Trophoblast cell (in vitro differentiated cells and primary cell): ENCODE results near the gene MYH10.

ENCODE experiments used
- DNase-seq, 2 donors: peaks; one replicate each; pipeline ENCODE4 v3.0.0-alpha.2; 2016
- H2AFZ ChIP-seq: 2 replicates; pipeline ENCODE4 v1.6.1; 2013; ENCODE audit warnings: low read length, moderate library complexity, mild to moderate bottlenecking; ENCODE audit not compliant: insufficient read depth, poor library complexity
- H2AK5ac ChIP-seq: 2 replicates; pipeline ENCODE4 v1.6.1; 2013; ENCODE audit warnings: mild to moderate bottlenecking, low read length
- H2BK120ac ChIP-seq: 2 replicates; pipeline ENCODE4 v1.6.1; 2013; ENCODE audit warnings: low read length, mild to moderate bottlenecking, moderate library complexity; ENCODE audit not compliant: insufficient read depth, poor library complexity
- H2BK12ac ChIP-seq: 2 replicates; pipeline ENCODE4 v1.6.1; 2013; ENCODE audit warnings: mild to moderate bottlenecking, low read length, moderate library complexity
- H2BK5ac ChIP-seq: 2 replicates; pipeline ENCODE4 v1.6.1; 2013; ENCODE audit warnings: low read length, low read depth, moderate library complexity, mild to moderate bottlenecking; ENCODE audit not compliant: poor library complexity
- H3K14ac ChIP-seq: 2 replicates; pipeline ENCODE4 v1.6.1; 2013; ENCODE audit warnings: mild to moderate bottlenecking, low read length
- H3K18ac ChIP-seq: 2 replicates; pipeline ENCODE4 v1.6.1; 2013; ENCODE audit warnings: mild to moderate bottlenecking, low read length
- H3K23ac ChIP-seq: 2 replicates; pipeline ENCODE4 v1.6.1; 2013; ENCODE audit warnings: low read length
- H3K27ac ChIP-seq: 2 replicates; pipeline ENCODE4 v1.5.1; 2013; ENCODE audit warnings: low read depth, mild to moderate bottlenecking, inconsistent platforms, low read length, moderate library complexity
- H3K27me3 ChIP-seq: 2 replicates; pipeline ENCODE4 v1.6.1; 2013; ENCODE audit warnings: inconsistent platforms, mild to moderate bottlenecking, low read length, moderate library complexity; ENCODE audit not compliant: insufficient read depth
- H3K36me3 ChIP-seq, 2 experiments: 1 replicate in 1 of 2; 2 replicates in 1 of 2; pipeline ENCODE4 v1.6.1; 2013; ENCODE audit warnings: low read length in 2 of 2, mild to moderate bottlenecking in 2 of 2, moderate library complexity in 1 of 2; ENCODE audit not compliant: insufficient read depth in 2 of 2, control insufficient read depth in 1 of 2
- H3K4ac ChIP-seq: 2 replicates; pipeline ENCODE4 v1.6.1; 2013; ENCODE audit warnings: low read depth, mild to moderate bottlenecking, low read length, moderate library complexity
- H3K4me1 ChIP-seq, 2 experiments: 1 replicate in 1 of 2; 2 replicates in 1 of 2; pipeline ENCODE4 v1.6.1; 2013; ENCODE audit warnings: low read length in 2 of 2, mild to moderate bottlenecking in 2 of 2, moderate library complexity in 1 of 2; ENCODE audit not compliant: insufficient read depth in 2 of 2, control insufficient read depth in 1 of 2
- H3K4me2 ChIP-seq: 2 replicates; pipeline ENCODE4 v1.6.1; 2013; ENCODE audit warnings: inconsistent platforms, mild to moderate bottlenecking, low read length, moderate library complexity
- H3K4me3 ChIP-seq: 2 replicates; pipeline ENCODE4 v1.5.1; 2013; ENCODE audit warnings: mild to moderate bottlenecking, low read depth, low read length, inconsistent platforms
- H3K79me1 ChIP-seq: one replicate; pipeline ENCODE4 v1.6.1; 2013; ENCODE audit warnings: low read length
- H3K79me2 ChIP-seq: 2 replicates; pipeline ENCODE4 v1.6.1; 2013; ENCODE audit warnings: low read length, mild to moderate bottlenecking; ENCODE audit not compliant: control insufficient read depth, insufficient read depth, poor library complexity
- H3K9ac ChIP-seq: 2 replicates; pipeline ENCODE4 v1.6.1; 2013; ENCODE audit warnings: mild to moderate bottlenecking, low read length
- H3K9me3 ChIP-seq: 2 replicates; pipeline ENCODE4 v1.6.1; 2013; ENCODE audit warnings: low read depth, mild to moderate bottlenecking, control low read depth, inconsistent platforms, low read length; ENCODE audit not compliant: insufficient read depth
- H4K12ac ChIP-seq: 2 replicates; pipeline ENCODE4 v1.6.1; 2013; ENCODE audit warnings: low read depth, mild to moderate bottlenecking, low read length, moderate library complexity
- H4K8ac ChIP-seq: 2 replicates; pipeline ENCODE4 v1.6.1; 2013; ENCODE audit warnings: low read depth, mild to moderate bottlenecking, low read length, moderate library complexity
- H4K91ac ChIP-seq: one replicate; pipeline ENCODE4 v1.6.1; 2013; ENCODE audit warnings: low read depth, mild to moderate bottlenecking, low read length, moderate library complexity
- WGBS: extraction: QIAGEN DNeasy Blood & Tissue Kit; methylation state at CpG from one replicate; pipeline ENCODE4 v1.1.7; 2013; ENCODE audit warnings: missing lambda C conversion rate; ENCODE audit not compliant: insufficient read length, insufficient coverage; ENCODE audit errors: extremely low coverage; 5-methylcytosine and 5-hydroxymethylcytosine counted together

The MYH10 gene

GRCh38 chr17:8534498-8535188 is 95.9 kb downstream of the MYH10 start:
- Histone ChIP-seq H3K79me2 (no peaks in the 10 kb centered on the region), H3K27me3 (no peaks in the 10 kb centered on the region), H4K12ac (no peak overlapping the region)

DNA sequence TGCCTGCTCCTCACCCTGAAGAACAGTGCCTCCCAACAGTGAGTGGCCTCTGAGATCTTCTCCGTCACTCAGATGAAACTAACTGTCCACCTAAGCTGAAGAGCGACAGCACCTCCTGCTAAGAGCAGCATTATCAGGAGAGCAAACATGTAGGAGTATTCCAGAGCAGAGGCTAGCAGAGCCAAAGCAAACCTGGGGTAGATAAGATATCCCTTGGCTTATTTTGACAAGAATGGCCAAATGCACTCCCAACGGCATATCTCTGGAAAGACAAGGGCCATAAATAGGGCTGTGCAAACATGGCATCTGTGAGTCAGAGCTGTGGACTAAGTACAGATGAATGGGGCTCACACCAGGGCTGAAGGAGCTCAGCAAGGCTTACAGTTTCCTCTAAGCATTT is 98.5 kb downstream of the MYH10 start:
- H3K23ac ChIP-seq, result no peak overlapping the region
- DNase-seq, result no peak
- no peaks in the 10 kb centered on the region for H3K9me3 ChIP-seq
- H2BK12ac ChIP-seq, result no peak overlapping the region
- H2AFZ ChIP-seq, result no peak overlapping the region
- H4K91ac ChIP-seq, result no peak overlapping the region
- no peak overlapping the region for H2BK5ac ChIP-seq
- H3K79me1 ChIP-seq, result no peaks in the 10 kb centered on the region
- H3K36me3 ChIP-seq, result peaks cover 28 to 58% of the 10 kb centered on the region in 2 experiments
- no peaks in the 10 kb centered on the region for H3K27me3 ChIP-seq
- no peak overlapping the region for H3K27ac ChIP-seq
- H2BK120ac ChIP-seq, result no peak overlapping the region
- no peak overlapping the region for H3K4me3 ChIP-seq
- H3K18ac ChIP-seq, result no peak overlapping the region
- H3K4ac ChIP-seq, result no peak overlapping the region
- H2AK5ac ChIP-seq, result no peak overlapping the region
- no peak overlapping the region for H3K9ac ChIP-seq
- H3K14ac ChIP-seq, result no peak overlapping the region
- no CpG with 5 or more reads among the region's 3 CpGs for WGBS
- no peaks in the 10 kb centered on the region for H3K4me1 ChIP-seq
- no peak overlapping the region for H3K4me2 ChIP-seq
- no peak overlapping the region for H4K12ac ChIP-seq
- H3K79me2 ChIP-seq, result no peaks in the 10 kb centered on the region
- no peak overlapping the region for H4K8ac ChIP-seq

More at GRCh38 chr17:8534498-8535188, 95.9 kb downstream of the MYH10 start:
- Histone ChIP-seq H3K79me1 (no peaks in the 10 kb centered on the region), H3K4ac (no peak overlapping the region), H2BK5ac (no peak overlapping the region), H3K27ac (no peak overlapping the region), H3K9ac (no peak overlapping the region), H3K4me1 (no peaks in the 10 kb centered on the region), H3K23ac (no peak overlapping the region), H3K36me3 (peaks cover 29 to 57% of the 10 kb centered on the region in 2 experiments), H4K91ac (no peak overlapping the region), H3K9me3 (no peaks in the 10 kb centered on the region), H4K8ac (no peak overlapping the region), H2BK12ac (no peak overlapping the region), H2BK120ac (no peak overlapping the region), H3K18ac (no peak overlapping the region), H3K14ac (no peak overlapping the region), H3K4me3 (no peak overlapping the region), H2AK5ac (no peak overlapping the region), H2AFZ (no peak overlapping the region), H3K4me2 (no peak overlapping the region)
- no CpG with 5 or more reads among the region's 9 CpGs for WGBS
- no peak for DNase-seq

DNA sequence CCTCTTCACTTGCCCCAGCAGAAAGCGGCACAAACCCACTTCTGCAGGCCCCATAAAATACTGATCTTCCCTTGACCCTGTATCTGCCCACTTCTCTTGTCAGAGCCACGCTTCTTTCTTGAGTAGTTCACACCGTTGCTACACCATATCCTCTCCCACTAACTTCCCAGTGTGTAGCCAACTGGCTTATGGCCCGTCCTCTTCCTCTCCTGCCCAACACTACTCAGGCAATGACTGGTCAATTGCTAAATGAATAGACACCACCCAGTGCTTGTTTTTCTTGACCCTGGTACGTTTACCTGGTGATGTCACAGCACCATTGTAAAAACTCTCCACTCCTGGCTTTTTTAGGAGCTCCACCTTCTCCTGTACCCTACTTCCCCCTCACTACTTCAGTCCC is 107.9 kb downstream of the MYH10 start:
- Histone ChIP-seq H4K91ac (no peak overlapping the region), H3K14ac (no peak overlapping the region), H4K8ac (no peak overlapping the region), H3K79me1 (no peaks in the 10 kb centered on the region), H3K23ac (no peak overlapping the region), H3K4ac (no peak overlapping the region), H2BK120ac (no peak overlapping the region), H2AK5ac (no peak overlapping the region), H3K27ac (no peak overlapping the region), H3K36me3 (peaks cover 33 to 59% of the 10 kb centered on the region in 2 experiments), H3K79me2 (no peaks in the 10 kb centered on the region), H2BK12ac (no peak overlapping the region), H3K9me3 (no peaks in the 10 kb centered on the region), H2AFZ (no peak overlapping the region), H4K12ac (no peak overlapping the region), H3K18ac (no peak overlapping the region), H3K4me1 (no peaks in the 10 kb centered on the region), H2BK5ac (no peak overlapping the region), H3K4me2 (no peak overlapping the region), H3K9ac (no peak overlapping the region), H3K27me3 (no peaks in the 10 kb centered on the region), H3K4me3 (no peak overlapping the region)
- no CpG with 5 or more reads among the region's 5 CpGs for WGBS
- no peak for DNase-seq

GRCh38 chr17:8520981-8521380 is 109.5 kb downstream of the MYH10 start:
- no peaks in the 10 kb centered on the region for H3K79me2 ChIP-seq
- no peak overlapping the region for H2BK12ac ChIP-seq
- no peaks in the 10 kb centered on the region for H3K79me1 ChIP-seq
- no peak for DNase-seq
- no peak overlapping the region for H3K18ac ChIP-seq
- no peak overlapping the region for H3K14ac ChIP-seq
- H4K91ac ChIP-seq, result no peak overlapping the region
- WGBS, result no CpG with 5 or more reads among the region's 10 CpGs
- H3K4me3 ChIP-seq, result no peak overlapping the region
- H2AK5ac ChIP-seq, result no peak overlapping the region
- no peak overlapping the region for H2BK120ac ChIP-seq
- no peak overlapping the region for H2BK5ac ChIP-seq
- no peak overlapping the region for H3K9ac ChIP-seq
- no peaks in the 10 kb centered on the region for H3K27me3 ChIP-seq
- no peak overlapping the region for H3K4ac ChIP-seq
- no peaks in the 10 kb centered on the region for H3K9me3 ChIP-seq
- H3K36me3 ChIP-seq, result peaks cover 28 to 57% of the 10 kb centered on the region in 2 experiments
- H3K4me2 ChIP-seq, result no peak overlapping the region
- no peak overlapping the region for H3K23ac ChIP-seq
- no peak overlapping the region for H3K27ac ChIP-seq
- no peaks in the 10 kb centered on the region for H3K4me1 ChIP-seq
- no peak overlapping the region for H4K12ac ChIP-seq
- no peak overlapping the region for H4K8ac ChIP-seq
- no peak overlapping the region for H2AFZ ChIP-seq
